GM18519 (cell line): ENCODE measurements around the gene ST3GAL2.
"Not testable (repeated sequence)": the region's sequence is repeated elsewhere in the genome, so short reads cannot be mapped to it uniquely, and the experiment has no call there.

Source experiments
- ATAC-seq: cut with Tn5 transposase; IDR thresholded peaks from one replicate; pipeline ENCODE4 v1.9.1; 2021; ENCODE audit warnings: mild to moderate bottlenecking, moderate library complexity; ENCODE audit not compliant: unreplicated experiment, low FRiP score

The ST3GAL2 gene

GRCh38 chr16:70468776-70469525 is 30.1 kb upstream of the ST3GAL2 start:
- no peak for ATAC-seq

- ATAC-seq, result no peak
Measured at GRCh38 chr16:70467608-70468007, 28.7 kb upstream of the ST3GAL2 start.

DNA sequence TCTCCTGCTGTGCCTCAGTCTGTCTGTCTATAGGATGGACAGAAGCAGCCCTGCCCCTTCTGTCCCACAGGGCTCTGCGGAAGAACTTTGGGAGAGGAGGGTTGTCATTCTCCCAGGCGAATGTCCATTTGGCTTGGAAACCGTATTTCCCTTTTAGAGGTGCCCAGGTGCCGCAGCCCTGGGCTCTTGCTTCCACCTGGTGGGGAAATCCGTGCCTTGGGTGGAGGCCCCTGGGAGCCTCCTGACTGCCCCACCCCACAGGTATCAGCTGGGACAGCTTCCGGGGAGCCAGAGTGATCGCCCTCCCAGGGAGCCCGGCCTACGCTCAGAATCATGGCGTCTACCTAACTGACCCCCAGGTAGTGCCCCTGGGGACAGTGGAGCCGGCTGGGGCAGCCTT is 28.2 kb upstream of the ST3GAL2 start:
- no peak for ATAC-seq

DNA sequence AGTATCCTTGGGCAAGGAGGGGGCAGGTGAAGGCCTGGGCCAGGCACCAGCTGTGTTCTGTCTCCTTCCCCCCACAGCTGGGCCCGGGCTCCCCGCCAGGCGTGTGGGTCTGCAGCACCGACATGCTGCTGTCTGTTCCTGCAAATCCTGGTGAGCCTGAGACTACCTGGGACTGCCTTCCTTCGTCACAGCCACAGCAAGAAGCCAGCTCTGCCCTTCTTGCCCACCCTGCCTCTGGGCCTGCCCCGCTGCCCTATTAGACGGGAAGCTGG is 27.8 kb upstream of the ST3GAL2 start:
- ATAC-seq, result no peak

DNA sequence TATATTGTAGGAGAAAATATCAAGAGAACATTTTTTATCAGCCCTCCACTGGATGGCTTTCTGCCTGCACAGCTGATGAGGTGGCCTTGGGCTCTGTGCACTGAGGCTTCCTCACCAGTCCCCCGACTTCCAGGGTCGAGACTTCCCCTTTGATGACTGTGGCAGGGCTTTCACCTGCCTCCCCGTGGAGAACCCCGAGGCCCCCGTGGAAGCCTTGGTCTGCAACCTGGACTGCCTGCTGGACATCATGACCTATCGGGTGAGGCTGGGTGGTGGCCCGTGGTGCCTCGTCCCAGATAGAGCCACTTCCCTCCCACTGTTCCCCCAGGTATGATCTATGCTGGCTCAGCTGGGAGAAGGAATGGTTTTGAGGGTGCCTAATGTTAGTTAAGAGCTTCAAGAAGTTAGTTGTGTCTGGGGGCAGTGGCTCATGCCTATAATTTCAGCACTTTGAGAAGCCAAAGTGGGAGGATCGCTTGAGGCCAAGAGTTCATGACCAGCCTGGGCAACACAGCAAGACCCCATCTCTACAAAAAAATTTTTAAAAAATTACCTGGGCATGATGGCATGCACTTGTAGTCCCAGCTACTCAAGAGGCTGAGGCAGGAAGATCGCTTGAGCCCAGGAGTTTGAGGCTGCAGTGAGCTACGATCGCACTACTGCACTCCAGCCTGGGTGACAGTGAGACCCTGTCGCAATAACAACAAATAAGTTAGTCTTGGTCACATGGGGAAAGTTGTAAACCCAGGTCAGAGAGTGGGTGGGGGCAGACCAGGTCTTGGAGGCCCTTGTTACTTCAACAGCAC is 27.3 kb upstream of the ST3GAL2 start:
- no peak for ATAC-seq

GRCh38 chr16:70463235-70463634 is 24.3 kb upstream of the ST3GAL2 start:
- no peak for ATAC-seq

DNA sequence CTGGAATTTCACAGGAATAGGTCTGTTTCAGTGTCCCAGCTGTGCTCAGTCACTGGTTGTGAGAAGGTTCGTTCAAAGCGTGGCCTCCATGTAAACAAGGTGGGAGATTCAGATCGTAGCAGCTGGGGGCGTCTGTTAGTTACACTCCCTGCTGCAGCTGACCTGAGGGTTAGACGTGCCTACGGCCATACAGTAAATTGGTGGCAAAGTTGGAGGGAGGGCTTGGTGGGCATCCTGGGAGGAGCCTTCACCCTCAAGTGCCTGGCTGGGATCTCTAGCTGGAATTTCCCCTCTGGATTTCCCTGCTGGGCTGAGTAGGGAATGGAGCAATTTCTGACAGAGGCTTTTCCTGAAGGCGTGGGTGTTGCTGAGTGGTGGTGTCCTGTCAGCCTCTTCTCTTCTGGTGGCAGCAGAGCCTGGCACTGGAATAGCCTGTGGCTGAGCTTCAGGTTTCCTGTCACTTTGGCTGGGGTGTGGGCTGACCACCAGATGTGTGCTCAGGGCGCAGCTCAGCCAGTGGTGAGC is 21.9 kb upstream of the ST3GAL2 start:
- ATAC-seq, result no peak

DNA sequence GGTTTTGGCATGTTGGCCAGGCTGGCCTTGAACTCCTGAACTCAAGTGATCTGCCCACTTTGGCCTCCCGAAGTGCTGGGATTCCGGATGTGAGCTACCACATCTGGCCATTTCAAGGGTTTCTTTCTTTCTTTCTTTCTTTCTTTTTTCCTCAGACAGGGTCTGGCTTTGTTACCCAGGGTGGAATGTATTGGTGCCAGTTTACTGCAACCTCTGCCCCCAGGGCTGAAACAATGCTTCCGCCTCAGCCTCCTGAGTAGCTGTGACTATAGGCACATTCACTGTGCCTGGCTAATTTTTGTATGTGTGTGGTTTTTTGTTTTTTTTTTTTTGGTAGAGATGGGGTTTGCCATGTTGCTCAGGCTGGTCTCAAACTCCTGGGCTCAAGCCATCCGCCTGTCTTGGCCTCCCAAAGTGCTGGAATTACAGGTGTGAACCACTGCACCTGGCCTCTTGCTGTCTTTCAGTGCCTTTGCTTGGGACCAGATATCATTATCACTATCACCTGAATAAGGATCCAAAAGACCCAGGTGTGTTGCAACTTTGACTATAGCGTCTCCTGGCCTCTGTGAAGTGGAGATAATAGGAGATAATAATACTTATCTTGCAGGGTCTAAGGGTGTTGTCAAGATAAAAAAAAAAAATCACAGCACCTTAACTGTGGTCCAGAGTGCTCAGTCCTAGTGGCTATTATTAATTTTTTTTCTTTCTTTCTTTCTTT is 18.7 kb upstream of the ST3GAL2 start:
- ATAC-seq, result no peak

DNA sequence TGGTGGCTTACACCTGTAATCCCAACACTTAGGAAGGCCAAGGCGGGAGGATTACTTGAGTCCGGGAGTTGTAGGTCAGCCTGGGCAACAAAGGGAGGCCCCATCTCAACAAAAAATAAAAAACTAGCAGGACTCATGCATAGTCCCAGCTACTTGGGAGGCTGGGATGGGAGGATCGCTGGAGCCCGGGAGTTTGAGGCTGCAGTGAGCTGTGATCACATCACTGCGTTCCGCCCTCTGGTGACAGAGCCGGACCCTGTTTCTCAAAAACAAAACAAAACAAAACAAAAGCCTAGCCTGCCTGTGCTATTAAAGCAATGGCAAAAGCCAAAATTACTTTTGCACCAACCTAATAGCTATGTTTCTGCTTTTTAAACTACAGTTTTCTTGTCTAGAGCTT is 17.0 kb upstream of the ST3GAL2 start:
- no peak for ATAC-seq

GRCh38 chr16:70454222-70455034 is 15.5 kb upstream of the ST3GAL2 start, which contains the start of gene FCSK:
TSS of gene FCSK (plus strand) at chr16:70454595. CDS start at chr16:70463191, 8,596 bp downstream.
- ATAC-seq, result peak; percentile 59

DNA sequence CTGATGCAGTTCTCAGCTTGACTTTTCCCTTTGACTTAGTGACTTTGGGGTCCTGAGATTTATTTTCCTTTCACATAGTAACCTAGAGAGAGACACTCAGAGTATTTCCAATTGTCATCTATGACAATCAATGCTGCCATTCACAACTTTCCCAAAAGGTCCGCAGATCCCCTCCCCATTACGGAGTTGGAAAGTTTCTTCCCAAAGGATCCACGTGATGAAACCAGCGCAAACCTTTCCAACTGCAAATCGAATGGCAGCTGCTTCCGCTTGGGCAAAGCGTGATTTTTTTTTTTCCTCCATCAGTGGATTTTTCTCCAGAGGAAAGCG is 15.0 kb upstream of the ST3GAL2 start:
- ATAC-seq, result no peak

DNA sequence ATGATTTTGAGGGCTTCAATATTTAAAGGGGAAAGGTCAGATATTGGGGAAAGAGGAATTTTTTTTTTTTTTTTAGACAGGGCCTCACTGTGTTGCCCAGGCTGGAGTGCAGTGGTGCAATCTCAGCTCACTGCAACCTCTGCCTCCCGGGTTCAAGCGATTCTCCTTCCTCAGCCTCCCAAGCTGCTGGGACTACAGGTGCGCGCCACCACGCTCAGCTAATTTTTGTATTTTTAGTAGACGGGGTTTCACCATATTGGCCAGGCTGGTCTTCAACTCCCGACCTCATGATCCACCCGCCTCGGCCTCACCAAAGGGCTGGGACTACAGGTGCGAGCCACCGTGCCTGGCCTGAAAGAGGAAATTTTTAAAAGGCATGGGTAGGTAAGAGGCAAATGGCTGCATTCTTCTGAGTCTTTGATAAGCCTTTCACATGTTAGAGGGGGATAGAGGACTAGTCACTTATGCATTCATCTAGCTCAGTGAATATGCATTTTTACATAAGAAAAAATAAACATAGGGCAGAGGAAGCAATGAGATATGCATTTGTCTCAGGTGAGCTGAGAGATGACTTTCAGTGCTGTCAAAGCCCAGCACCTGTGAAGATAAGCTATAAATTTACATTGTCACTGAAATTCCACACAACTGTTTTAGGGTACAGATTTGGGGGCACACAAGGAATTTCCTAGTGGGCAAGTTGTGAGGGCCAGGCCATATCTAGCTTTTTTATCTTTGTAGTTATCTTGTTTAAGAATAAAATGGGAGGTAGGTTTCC is 14.4 kb upstream of the ST3GAL2 start:
- ATAC-seq, result no peak

DNA sequence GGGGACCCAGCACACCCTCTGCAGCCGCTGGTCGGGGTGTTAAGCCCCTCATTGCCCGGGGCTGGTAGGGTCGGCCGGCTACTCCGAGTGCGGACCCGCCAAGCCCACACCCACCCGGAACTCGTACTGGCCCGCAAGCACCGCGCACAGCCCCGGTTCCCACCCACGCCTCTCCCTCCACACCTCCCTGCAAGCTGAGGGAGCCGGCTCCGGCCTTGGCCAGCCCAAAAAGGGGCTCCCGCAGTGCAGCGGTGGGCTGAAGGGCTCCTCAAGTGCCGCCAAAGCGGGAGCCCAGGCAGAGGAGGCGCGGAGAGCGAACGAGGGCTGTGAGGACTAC is 12.1 kb upstream of the ST3GAL2 start:
- ATAC-seq, result not testable (repeated sequence)

DNA sequence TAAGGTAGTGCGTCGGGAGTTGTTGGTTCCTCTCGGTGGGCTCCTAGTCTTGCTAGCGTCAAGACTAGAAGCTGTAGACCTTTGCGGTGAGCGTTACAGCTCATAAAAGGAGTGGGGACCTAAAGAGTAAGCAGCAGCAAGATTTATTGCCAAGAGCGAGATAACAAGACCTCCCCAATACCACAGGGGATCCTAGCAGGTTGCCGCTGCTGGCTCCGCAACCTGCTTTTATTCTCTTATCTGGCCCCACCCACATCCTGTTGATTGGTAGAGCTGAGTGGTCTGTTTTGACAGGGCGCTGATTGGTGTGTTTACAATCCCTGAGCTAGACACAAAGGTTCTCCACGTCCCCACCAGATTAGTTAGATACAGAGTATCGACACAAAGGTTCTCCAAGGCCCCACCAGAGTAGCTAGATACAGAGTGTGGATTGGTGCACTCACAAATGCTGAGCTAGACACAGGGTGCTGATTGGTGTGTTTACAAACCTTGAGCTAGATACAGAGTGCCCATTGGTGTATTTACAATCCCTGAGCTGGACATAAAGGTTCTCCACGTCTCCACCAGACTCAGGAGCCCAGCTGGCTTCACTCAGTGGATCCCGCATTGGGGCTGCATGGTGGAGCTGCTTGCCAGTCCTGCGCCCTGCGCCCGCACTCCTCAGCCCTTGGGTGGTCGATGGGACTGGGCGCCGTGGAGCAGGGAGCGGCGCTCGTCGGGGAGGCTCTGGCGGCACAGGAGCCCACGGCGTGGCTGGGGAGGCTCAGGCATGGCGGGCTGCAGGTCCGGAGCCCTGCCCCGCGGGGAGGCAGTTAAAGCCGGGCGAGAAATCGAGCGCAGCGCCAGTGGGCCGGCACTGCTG is 11.5 kb upstream of the ST3GAL2 start:
- ATAC-seq, result not testable (repeated sequence)

DNA sequence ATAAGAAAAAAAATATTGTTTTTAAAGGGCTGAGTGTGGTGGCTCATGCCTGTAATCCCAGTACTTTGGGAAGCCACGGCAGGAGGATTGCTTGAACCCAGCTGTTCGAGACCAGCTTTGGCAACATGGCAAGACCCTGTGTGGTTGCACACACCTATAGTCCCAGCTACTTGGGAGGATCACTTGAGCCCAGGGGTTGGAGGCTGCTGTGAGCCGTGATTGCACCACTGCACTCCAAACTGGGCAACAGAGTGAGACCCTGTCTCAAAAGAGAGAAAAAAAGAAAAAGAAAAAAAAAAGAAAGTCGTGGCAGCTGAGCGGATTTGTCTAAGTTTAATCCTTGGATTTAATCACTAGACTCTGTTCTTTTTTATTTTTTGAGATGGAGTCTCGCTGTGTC is 9.2 kb upstream of the ST3GAL2 start:
- no peak for ATAC-seq

DNA sequence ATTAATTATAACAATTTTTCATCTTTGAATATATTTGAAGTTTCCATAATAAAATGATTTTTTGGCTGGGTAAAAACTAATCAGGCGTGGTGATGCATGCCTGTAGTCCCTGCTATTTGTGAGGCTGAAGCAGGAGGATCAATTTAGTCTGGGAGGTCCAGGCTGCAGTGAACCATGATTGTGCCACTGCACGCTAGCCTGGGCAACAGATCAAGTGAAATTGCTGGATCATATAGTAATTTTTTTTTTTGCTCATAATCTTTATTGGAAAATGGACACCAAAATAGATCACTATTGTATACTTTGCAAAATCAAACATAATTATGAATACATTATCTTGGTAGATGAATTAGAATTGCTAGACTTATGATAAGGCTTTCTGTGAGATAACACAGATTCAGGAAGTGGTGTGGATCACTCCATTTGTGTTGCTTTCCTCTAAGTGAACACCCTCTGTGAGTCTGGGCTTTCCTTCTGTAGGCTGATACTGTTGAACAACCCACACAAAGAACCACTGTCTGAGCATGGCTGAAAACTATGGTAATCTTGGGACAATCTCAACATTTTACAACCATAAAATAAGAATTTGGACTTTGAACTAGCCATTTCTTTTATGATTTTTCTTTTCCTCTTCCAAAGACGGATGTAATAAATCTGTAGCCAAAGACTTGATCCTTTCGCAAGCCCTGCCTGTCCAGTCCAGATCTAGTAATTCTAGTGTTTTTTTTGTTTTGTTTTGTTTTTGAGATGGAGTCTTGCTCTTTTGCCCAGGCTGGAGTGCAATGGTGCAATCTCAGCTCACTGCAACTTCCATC is 5.6 kb upstream of the ST3GAL2 start:
- ATAC-seq, result no peak

- ATAC-seq, result no peak
Measured at GRCh38 chr16:70442344-70442743, 3.4 kb upstream of the ST3GAL2 start.

DNA sequence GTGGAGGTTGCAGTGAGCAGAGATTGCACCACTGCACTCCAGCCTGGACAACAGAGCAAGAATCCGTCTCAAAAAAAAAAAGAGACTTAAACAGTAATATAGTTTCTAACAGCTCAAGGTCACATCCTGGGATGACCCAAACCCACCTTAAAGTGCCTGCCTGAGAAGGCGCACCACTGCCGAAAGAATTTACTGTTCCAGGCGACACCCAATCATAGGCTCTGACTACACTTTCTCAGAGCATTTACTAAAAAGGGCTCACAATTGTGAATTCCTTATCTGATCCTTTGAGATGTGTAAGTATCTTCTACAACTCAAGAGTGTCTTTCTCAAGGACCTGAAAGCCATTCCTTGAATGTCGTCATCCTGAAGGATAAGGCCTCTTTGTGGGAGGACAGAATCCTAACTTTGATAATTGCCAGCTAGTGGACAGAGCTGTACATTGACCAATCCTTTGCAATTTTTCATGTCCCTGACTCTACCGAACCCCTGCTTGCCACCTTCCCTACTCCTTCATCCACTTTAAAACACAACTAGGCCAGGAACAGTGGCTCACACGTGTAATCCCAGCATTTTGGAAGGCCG is 2.6 kb upstream of the ST3GAL2 start:
- ATAC-seq, result no peak
